Activated naive CD4-positive, alpha-beta T cell (primary cell): Measurements from ENCODE around the gene FGFR4.

Source experiments
- DNase-seq, 4 experiments: peaks; one replicate each; lab custom pipeline; 2025; lab: John Stamatoyannopoulos, UW

FGFR4 gene

DNA sequence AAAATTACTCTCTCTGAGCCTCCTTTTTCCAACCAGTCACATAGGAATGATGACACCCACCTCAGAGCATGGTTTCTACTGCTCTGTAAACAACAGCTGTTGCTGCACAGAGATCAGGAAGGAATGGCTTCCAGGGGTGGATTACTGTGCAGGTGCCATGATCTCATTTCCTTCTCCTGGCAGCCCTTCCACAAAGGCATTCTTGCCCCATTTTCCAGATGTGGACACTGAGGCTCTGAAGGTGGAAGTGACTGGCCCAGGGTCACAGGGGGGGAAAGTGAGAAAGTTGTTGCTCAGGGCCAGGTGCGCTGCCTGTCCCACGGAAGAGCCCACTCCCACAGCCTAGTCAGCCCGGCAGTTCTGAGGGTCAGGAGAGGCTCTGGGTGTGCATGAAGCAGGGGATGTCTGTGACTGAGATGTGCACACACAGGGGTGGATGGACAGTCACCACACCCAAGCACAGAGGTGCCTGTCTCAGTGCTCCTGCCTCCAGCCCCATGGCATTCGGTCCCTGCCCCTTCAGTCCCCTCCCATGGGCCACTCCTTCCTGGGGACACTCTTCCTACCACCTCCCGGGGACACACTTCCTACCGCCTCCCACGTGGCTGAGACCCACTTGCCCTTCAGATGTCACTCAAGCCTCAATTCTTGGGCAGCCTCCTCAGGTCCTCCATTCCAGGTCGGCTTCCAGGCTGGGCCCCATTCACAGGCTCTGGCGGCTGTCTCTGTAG lies 17.0 kb downstream of the FGFR4 start:
- no peak for DNase-seq

DNA sequence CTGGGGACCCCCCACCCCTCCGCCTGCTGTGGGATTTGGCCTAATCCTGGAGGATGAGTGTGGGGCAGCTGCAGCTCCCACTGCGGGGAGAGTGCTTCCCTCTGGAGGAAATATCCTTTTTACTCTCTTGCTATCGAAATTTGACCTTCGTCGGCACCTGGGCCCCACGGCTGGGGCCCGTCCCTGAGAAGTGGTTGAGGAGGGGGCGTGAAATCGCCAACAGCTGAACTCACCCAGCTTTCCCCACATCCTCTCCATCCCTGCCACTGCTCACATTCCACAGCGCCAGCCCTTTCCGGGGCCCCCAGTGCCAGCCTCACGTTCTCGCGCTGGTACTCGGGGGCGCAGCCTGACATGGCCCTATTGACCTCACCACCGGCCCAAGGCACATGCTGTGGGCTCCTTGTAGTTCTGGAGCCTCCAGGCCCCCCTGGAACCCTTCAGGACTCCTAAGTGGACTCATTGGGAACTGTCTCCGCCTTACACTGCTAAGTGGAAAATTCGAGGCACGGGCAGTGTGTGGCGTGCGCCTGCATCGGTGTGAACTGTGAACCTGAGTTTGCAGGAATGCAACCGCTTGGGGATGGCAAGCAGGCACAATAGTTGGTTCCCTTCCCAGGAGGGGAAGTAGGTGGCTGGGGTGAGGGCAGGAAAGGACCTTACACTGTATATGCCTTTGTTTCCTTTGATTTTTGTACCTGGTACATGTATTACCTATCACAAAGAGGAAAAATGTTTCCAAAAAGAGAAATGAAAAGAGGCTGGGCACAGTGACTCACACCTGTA lies 19.2 kb downstream of the FGFR4 start:
- DNase-seq, result no peak

DNA sequence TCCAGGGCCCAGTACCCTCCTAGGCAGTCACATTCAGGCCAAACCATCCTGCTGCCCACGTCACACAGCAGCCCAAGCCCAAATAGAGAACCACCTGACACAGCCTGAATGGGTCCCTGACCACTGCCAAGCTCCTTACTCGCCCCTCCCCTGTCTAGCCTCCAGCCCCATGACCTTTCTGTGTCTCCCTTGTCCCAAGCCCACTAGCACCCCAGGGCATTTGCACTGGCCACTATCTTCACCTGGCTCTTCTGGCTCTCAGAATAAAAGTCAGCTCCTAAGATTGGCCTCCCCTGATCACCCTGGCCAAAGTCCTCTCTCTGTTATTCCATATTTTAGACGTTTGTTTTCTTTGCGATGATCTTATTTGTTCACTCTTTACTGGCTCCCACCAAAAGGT lies 20.4 kb downstream of the FGFR4 start:
- no peak for DNase-seq

DNA sequence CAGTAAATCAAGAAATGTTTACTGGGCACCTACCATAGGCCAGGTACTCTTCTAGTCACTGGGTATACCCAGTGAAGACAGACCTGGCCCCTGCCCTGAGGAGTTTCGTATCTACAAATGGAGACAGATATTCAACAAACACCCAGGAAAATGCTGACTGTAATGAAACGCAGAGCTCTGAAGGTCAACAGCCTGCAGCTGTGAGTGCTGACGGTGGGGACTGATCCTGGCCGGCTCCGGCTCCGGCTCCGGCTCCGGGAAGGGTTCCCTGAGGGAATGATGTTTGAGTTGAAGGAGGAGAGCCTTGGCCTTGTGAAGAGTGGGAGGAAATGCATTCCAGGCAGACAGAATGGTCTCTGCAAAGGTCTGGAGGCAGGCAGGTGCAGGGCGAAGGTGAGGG lies 23.1 kb downstream of the FGFR4 start:
- DNase-seq, result no peak

DNA sequence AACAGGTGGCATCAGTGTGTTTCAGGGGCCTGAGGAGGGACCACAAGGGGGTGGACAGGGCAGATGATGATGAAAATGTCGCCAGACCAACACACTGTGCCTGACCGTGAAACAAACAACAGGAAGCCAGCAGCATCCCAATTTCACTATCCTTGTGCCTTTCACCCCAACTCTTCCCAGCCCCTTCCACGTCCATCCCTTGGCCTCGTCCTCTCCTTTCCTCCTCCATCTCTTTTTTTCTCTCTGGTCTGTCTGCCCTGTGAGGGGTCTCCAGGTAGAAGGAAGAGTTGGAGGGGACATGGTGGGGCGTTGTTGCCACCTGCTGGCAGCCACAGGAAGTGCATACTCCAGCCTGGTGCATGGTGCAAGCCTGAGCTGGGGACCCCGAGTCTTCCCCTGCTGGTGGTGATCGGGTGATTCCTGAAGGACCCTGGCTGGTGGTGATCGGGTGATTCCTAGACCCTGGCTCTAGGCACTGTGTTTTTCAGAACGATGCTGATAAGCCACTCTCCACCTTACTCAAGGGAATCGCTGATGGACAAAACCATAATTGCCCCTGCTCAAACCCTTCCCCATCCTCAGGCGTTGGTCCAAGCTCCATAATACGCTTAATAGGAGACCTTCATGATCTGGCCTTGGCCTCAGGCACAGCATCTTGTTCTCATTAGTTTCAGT lies 25.1 kb downstream of the FGFR4 start:
- peak; percentile 25 to 47 (median 42) for DNase-seq

DNA sequence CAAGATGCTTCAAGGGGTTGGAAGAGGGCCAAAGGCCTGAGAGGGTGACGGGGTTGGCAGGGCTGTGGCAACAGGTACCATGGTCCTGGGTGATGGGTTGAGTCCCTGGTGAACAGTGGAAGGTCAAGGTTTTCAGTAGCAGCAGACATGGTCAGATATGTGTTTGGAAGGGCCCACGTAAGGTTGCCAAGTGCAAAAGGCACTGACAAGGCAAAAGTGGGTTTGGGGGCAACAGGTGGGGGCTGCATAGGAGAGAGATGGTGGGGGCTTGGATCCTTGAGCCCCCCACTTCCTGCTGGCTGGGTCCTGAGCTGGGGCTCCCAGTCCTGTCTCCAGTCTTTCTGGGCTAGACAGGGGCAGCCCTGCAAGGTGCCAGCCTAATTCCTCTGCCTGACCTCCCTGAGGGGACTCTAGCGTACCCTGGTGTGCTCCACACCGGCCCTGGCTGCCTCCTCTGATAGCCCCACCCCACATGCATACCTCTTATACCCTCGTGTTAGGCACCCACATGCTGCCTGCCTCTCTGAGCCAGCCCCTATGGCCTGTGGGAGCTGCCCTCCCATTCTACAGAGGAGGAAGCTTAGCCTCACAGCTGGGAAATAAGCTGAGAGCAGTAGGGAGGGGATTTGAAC lies 26.0 kb downstream of the FGFR4 start:
- no peak for DNase-seq

DNA sequence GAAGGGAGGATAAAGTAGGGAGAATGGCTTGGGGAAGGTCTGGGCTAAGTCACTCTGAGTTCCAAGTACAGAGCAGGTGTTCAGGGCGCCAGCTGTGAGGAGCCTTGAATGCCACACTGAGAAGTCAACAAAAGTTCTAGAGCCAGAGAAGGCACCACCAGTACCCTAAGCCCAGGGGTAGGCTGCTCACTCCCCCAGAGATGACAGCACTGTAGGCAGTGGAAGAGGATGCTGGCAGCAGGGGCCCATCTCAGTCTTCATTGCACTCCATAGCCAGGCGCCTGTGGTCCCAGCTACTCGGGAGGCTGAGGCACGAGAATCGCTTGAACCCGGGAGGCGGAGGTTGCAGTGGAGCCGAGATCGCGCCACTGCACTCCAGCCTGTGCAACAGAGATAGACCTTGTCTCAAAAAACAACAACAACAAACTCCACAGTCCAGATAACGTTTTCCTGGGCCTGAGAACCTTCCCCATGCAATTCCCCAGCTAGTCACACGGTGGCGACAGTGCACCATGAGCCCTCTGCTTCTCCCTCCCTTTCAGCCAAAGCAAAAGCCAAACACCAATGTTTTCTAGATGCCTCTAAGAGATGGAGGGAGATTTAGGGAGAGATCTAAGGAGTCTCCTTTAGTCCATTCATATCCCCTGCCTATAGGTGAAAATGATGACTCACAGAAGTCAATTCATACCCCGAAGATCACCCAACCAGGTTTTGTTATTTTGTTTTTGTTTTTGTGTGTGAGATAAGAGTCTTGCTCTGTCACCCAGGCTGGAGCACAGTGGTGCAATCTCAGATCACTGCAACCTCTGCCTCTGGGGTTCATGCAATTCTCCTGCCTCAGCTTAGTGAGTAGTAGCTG lies 27.1 kb downstream of the FGFR4 start:
- DNase-seq, result peak; percentile 35 to 71 (median 62)

DNA sequence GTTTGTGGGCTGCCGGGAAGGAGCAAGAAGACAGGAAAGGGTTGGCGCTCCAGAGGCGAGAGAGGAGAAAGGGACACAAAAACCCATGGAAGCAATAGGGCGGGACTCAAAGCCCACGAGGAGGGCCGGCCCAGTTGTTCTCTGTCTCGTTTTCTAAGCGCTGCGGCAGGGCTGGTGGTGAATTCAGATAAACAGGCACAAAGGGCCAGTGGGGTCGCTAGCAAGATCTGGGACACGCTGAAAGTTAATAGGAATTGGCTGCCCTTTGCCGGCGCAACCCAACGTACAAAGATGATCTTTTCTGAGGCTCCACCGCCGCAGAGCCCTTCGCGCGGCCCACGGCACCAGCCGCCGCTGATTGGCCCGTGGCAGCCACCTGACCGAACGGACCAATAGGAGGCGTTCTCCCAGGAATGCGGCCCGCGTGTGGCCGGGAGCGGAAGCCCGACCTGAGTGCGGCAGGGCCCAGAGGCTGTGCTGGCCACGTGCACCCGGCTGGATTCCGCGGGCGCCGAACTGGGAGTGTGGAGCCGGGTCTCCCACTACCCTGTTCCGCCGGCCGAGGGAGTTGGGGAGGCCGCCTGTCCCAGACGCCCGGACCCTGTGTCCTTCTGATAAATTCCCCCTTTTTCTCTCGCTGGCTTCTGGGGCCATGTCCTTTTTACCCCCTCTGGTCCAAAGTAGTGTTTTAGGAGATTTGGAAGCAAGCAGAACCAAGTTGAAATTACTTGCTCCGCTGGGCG lies 30.1 kb downstream of the FGFR4 start:
- peak; percentile 26 to 70 (median 56) for DNase-seq

DNA sequence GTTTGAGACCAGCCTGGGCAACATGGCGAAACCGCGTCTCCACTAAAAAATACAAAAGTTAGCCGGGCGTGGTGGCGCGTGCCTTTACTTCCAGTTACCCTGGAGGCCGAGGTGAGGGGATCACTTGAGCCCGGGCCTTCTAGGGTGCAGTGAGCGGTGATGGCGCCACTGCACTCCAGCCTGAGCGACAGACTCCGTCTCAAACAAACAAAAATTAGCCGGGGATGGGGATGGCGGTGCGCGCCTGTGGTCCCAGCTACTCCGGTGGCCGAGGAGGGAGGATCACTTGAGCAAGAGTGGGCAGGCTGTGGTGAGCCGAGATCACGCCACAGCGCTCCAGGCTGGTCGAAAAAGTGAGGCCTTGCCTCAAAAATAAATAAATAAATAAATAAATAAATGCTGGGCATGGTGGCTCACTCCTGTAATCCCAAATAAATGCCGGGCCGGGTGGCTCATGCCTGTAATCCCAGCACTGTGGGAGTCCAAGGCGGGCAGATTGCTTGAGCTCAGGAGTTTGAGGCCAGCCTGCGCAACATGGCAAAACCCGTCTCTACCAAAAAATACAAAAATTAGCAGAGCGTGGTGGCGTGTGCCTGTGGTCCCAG lies 30.8 kb downstream of the FGFR4 start:
- no peak for DNase-seq

DNA sequence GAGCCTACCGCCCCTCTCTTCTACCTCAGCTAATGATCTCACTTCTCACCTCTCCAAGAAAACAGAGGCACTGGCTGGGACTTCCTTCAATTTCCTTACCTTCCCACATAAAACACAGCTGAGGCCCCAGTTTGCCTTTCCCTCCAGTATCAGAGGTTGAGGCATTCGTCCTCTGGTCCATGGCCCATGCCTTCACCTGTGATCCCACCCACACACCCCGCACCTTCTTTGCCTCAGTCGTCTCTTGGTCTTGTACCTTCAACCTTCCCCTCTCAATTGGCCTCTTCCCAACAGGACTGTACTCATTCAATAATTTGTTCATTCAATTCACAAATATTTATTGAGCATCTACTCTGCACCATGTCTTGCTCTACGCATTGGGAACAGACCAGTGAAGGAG lies 35.9 kb downstream of the FGFR4 start:
- no peak for DNase-seq

DNA sequence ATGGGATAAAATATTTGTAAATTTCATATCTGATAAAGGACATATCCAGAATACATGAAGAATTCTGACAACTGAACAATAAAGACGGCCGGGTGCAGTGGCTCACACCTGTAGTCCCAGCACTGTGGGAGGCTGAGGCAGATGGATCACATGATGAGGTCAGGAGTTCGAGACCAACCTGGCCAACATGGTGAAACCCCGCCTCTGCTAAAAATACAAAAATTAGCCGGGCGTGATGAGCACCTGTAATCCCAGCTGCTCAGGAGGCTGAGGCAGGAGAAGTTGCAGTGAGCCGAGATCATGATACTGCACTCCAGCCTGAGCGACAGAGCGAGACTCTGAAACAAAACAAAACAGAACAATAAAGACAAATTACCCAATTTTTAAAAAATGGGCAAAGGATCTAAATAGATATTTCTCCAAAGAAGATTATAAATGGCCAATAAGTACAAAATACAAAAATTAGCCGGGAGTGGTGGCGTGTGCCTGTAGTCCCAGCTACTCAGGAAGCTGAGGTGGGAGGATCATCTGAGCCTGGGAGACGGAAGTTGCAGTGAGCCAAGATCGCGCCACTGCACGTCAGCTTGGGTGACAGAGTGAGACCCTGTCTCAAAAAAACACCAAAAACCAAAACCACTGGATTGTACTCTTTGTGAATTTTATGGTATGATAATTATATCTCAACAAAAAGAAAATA lies 37.2 kb downstream of the FGFR4 start:
- DNase-seq, result no peak

DNA sequence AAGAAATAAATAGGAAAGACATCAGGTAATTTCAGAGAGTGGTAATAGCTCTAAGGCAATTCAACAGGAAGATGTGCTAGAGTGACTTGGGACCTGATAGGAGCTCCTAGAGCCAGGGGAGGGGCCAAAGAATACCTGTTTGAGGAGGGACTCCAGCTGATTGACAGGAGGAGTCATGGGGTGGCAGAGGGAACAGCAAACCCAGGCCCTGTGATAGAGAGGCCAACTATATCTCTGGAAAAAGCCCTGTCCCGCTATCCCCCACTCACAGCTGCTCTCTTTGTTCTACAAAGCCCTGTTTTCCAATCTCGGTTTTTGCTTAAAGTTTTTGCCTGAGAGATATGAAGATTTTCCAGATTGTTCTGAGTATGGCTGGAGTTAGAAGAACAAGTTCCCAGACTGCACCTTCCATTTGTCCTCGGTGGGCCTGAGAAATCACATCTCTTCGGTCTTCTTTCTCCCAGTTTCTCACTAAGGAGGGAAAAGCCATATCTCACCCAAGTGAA lies 37.8 kb downstream of the FGFR4 start:
- DNase-seq, result no peak

DNA sequence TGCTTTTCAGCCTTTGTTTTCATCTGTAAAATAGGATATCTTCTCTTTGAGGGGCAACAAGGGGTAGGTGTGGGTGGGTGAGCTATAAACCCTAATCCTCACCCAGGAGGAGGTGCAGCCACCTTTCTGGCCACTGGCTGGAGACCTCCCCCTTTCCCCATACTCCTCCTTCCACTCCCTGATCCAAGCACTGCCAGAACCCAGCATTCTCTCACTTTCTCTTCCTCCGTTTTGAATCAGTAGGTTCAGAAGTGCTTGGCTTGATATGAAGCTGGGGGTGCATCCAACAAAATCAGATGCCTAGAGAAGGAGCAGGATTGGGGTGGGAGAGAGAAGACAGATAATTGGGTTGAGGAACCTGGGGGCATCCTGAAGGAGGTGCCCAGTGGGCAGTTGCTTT lies 40.1 kb downstream of the FGFR4 start:
- no peak for DNase-seq

DNA sequence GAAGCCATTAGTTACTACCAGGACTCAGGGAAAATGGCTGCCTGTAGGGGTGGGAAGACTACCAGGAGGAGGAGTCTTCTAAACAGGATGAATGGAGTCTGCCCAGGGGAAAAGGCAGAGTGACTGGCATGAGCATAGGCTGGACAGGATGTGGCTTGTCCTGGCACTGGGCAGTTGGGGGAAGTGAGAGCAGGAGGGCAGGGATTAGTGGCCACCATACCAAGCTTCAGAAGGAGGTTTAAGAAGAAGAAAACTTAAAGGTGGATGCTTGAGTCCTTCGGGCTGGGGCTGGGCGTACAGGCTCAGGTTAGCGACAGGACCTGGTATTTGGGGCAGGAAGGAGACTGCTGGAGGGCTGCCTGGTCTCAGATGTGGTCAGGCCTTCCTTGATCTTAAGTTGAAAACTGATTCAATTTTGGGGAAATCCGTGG lies 41.9 kb downstream of the FGFR4 start:
- DNase-seq, result no peak

DNA sequence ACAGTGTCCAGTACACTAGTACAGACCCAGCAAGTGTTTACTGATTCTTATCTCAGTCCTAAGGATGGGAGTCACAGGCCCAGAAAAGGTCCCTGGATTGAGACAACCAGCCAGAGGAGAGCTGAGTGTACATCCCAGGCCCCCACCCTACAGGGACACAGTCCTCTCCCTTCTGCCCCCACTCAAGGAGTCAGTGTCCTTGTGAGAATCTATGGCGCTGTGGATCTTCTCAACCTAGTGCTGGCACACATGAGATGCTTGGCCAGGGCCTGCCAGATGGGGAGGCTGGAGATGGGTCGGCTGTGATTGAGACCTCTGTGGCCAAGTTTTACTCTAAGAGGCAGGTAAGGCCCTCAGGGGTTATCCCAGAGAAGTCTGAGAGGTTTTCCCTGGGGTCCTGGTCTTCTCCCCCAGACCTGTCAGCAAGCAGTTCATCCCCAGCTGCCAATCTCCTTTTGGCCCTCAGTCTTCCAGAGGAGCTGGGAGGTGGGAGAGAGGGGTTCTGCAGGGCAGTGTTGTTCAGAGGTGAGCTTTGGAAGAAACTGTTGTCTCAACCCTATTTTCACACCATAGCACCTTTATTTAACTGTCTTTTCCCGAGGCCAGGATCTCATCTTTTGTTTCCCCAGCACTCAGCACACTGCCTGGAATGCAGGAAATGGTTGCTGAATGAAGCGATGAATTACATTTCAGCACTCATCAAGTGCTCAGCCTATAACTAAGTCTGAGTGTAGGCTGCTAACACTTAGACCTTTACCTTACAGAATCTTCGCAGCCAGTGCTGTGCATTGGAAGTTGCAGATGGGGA lies 43.7 kb downstream of the FGFR4 start:
- DNase-seq, result no peak

DNA sequence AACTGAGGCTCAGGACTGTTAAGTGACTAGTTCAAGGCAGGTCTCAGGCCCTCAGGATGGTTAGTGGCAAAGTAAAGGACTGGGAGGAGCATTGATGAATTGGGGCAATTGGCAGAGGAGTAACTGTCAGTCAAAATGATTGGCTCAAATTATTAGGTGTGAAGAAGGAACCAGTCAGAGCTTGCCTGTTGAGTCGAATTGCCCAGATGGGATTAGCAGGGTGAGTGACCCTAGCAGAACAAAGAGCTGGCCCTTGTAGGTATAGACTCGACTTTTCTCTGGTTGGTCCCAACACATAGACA lies 44.3 kb downstream of the FGFR4 start:
- DNase-seq, result no peak

DNA sequence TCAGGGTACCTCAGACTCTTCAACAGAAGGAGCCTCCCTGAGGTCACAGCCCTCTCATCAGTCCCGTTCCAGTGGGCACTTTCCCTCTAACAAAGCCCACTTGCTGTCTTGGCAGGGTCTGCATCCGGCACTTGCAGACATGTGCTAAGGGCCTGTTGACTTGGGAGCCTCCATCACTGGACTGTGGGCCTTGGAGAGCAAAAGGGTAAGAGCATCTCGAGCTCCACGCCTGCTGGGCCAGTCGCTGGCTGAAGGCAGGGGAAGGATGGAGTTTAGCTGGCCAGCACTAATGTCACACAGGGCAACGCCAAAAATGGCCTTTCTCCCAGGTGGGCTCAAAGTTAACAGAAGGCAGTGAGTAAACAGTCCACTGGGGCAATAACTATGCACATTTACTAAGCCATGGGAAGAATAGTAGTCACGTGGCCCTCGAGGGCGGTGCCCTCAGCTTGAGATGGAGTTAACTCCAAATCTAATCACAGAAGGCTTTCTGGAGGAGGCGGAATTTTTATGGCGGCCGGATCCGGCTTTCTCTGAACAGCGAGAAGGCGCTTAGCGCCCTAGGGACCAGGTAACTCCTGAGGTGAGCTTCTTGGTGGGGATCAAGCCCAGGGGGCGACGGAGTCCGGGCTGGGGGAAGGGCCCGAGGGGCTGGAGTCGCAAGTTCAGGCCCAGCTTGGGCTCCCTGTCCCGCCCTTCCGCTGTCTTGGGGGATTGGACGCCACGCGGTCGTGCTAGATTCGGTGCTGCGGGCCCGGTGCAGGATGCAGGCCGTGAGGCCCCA lies 44.8 kb downstream of the FGFR4 start:
- no peak for DNase-seq
